GM12874 (cell line): ENCODE data around the gene SYNE1.

ENCODE experiments used
- TF ChIP-seq, protein P1 (sequence below): IDR thresholded peaks from 2 replicates; pipeline ENCODE4 v1.5.1; 2011; ENCODE audit warnings: low read depth, mild to moderate bottlenecking, control low read depth, low read length, moderate library complexity; ENCODE audit not compliant: insufficient read depth

The SYNE1 gene

GRCh38 chr6:152334555-152334954 lies 302.6 kb downstream of the SYNE1 start:
- TF ChIP-seq, protein P1, sequence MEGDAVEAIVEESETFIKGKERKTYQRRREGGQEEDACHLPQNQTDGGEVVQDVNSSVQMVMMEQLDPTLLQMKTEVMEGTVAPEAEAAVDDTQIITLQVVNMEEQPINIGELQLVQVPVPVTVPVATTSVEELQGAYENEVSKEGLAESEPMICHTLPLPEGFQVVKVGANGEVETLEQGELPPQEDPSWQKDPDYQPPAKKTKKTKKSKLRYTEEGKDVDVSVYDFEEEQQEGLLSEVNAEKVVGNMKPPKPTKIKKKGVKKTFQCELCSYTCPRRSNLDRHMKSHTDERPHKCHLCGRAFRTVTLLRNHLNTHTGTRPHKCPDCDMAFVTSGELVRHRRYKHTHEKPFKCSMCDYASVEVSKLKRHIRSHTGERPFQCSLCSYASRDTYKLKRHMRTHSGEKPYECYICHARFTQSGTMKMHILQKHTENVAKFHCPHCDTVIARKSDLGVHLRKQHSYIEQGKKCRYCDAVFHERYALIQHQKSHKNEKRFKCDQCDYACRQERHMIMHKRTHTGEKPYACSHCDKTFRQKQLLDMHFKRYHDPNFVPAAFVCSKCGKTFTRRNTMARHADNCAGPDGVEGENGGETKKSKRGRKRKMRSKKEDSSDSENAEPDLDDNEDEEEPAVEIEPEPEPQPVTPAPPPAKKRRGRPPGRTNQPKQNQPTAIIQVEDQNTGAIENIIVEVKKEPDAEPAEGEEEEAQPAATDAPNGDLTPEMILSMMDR: no peak

GRCh38 chr6:152330961-152331360 lies 306.2 kb downstream of the SYNE1 start:
- TF ChIP-seq, protein P1: no peak

GRCh38 chr6:152329638-152330448 lies 307.3 kb downstream of the SYNE1 start:
- TF ChIP-seq, protein P1: no peak

GRCh38 chr6:152323376-152323775 lies 313.8 kb downstream of the SYNE1 start:
- TF ChIP-seq, protein P1: no peak

GRCh38 chr6:152318278-152318677 lies 318.9 kb downstream of the SYNE1 start:
- TF ChIP-seq, protein P1: no peak

DNA sequence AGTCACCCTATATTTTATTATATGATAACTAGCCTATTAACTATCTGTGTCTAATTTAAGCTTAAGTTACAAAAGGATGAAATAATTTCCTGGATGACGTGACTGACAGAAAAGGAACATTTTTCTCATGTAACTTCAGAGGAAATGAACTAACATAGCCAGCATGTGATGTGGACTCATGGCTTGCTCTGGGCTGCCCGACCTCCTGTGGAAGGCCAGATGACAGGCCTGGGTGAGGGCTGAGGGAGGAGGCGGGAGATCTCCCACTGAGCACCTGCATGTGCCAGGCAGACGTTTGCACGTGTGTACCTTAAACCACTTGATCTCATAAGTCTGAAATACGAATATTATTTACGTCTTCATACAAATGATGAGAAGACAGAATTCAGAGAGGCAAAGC lies 321.1 kb downstream of the SYNE1 start:
- TF ChIP-seq, protein P1: no peak

GRCh38 chr6:152314483-152314832 lies 322.7 kb downstream of the SYNE1 start:
- TF ChIP-seq, protein P1: no peak
